ENCODE results near the gene DACH1.

DNA sequence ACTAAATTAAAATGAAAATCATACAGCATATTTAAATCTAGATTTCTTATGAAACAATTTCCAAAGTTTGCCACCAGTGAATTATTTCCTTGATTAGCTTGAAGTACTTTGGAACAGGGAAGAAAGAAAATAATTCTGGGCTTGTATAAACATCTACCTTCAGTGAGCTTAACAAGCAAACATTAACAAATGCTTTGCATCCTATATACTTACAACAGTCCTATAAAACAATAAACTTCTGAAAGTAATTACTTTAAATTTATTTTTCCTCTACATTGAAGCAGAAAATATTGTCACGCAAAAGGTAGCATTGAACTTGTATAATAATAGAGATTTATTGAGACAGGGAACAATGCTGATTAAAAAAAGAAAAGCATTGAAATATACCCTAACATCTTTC, 164.8 kb downstream of the DACH1 start:
- TF ChIP-seq, protein P1, sequence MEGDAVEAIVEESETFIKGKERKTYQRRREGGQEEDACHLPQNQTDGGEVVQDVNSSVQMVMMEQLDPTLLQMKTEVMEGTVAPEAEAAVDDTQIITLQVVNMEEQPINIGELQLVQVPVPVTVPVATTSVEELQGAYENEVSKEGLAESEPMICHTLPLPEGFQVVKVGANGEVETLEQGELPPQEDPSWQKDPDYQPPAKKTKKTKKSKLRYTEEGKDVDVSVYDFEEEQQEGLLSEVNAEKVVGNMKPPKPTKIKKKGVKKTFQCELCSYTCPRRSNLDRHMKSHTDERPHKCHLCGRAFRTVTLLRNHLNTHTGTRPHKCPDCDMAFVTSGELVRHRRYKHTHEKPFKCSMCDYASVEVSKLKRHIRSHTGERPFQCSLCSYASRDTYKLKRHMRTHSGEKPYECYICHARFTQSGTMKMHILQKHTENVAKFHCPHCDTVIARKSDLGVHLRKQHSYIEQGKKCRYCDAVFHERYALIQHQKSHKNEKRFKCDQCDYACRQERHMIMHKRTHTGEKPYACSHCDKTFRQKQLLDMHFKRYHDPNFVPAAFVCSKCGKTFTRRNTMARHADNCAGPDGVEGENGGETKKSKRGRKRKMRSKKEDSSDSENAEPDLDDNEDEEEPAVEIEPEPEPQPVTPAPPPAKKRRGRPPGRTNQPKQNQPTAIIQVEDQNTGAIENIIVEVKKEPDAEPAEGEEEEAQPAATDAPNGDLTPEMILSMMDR (IDR thresholded peaks at IDR 0.05; ENCODE audit: insufficient read depth, low read depth, low read length), result no peak
- no peak for TF ChIP-seq EZH2 (IDR thresholded peaks at IDR 0.05; ENCODE audit: insufficient read depth, low read length)
